Skeletal muscle tissue (tissue), 4 donors: ENCODE results near the gene ECM1. TPM values are rescaled to one million over a fixed set of nuclear protein-coding genes. Genes with fewer than 3 reads are reported as not detected.

ENCODE experiments used
- H3K27ac ChIP-seq: one replicate; pipeline ENCODE4 v1.7.0; 2013; ENCODE audit warnings: mild to moderate bottlenecking, low read depth, low read length, inconsistent platforms
- H3K27me3 ChIP-seq, 3 donors: one replicate each; pipeline ENCODE4 v1.7.0; 2013; ENCODE audit warnings: low read length in 3 of 3; ENCODE audit not compliant: control insufficient read depth in 3 of 3, insufficient read depth in 3 of 3
- H3K36me3 ChIP-seq, 3 donors: one replicate each; pipeline ENCODE4 v1.7.0; 2013; ENCODE audit warnings: low read length in 3 of 3; ENCODE audit not compliant: control insufficient read depth in 3 of 3, insufficient read depth in 3 of 3
- H3K4me1 ChIP-seq, 3 donors: one replicate each; pipeline ENCODE4 v1.7.0; 2013; ENCODE audit warnings: low read length in 3 of 3, mild to moderate bottlenecking in 3 of 3; ENCODE audit not compliant: control insufficient read depth in 3 of 3, insufficient read depth in 3 of 3
- H3K4me3 ChIP-seq, 3 donors: one replicate each; pipeline ENCODE4 v1.7.0; 2013; ENCODE audit warnings: low read length in 3 of 3
- H3K9ac ChIP-seq, 3 donors: one replicate each; pipeline ENCODE4 v1.7.0; 2013; ENCODE audit warnings: low read length in 3 of 3, mild to moderate bottlenecking in 3 of 3, moderate library complexity in 2 of 3, low read depth in 1 of 3
- H3K9me3 ChIP-seq, 3 donors: one replicate each; pipeline ENCODE4 v1.7.0; 2013; ENCODE audit warnings: low read length in 3 of 3; ENCODE audit not compliant: control insufficient read depth in 3 of 3
- total RNA-seq: library from RNA; depleted of rRNA; stranded (reverse); fragments of >200 nt; gene quantifications from one replicate; pipeline ENCODE4 v1.2.3, GENCODE V29; 2014
- donor health status: Osteomylitis.

The ECM1 gene
- 0.52 TPM for total RNA-seq

DNA sequence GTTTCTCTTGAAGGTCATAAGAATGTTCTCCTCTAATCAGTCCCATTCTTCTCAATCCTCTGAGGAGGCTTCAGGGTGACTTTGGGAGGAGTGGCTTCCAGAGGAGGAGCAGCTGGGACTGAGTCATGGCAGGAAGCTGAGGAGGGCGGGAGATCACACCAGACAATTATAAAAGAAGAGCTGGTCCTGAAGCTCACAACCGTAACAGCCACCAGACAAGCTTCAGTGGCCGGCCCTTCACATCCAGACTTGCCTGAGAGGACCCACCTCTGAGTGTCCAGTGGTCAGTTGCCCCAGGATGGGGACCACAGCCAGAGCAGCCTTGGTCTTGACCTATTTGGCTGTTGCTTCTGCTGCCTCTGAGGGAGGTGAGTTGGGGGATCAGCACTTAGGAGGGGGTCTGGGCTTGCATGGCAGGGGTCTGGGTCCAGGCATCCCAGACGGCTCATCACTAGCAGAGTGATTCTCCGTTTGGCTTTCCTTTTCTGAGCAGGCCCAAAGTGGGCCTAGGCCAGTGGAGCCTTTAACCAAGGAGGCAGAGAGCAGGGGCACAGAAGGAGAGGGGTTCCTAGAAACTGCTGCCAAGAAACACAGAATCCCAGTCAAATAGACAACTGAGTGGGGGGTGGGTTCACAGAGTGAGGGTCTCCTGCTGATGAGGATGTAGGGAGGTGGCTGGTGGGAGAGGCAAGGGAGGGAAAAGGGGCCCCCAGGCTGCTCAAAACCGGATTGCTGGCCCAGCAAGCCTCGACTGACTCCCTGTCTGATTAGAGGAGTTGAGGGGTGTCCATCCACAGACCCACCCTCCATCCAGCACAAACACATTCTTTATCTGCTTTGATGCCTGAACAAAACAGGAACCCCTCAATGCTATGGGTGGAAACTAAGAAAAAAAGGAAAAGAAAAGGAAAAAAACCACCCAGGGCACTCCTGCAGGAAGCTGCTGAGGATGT lies at the start of gene ECM1:
ECM1 (plus strand) TSS at position 198 of the 953 bp plus-strand sequence; CDS start at position 299, 101 bp downstream.
- H3K4me1 ChIP-seq, result peaks cover 3 to 14% (median 13%) of the 10 kb centered on the region in 3 donors
- H3K4me3 ChIP-seq, result peak within 1 kb of the TSS in 2 of 3 donors; percentile 57 to 67
- peaks cover 40 to 52% (median 51%) of the 10 kb centered on the region in 3 donors for H3K36me3 ChIP-seq
- H3K9me3 ChIP-seq, result no peaks in the 10 kb centered on the region
- H3K9ac ChIP-seq, result peak within 1 kb of the TSS; percentile 24 to 70 (median 69)
- peak within 1 kb of the TSS; percentile 58 for H3K27ac ChIP-seq
- H3K27me3 ChIP-seq, result no peaks in the 10 kb centered on the region

DNA sequence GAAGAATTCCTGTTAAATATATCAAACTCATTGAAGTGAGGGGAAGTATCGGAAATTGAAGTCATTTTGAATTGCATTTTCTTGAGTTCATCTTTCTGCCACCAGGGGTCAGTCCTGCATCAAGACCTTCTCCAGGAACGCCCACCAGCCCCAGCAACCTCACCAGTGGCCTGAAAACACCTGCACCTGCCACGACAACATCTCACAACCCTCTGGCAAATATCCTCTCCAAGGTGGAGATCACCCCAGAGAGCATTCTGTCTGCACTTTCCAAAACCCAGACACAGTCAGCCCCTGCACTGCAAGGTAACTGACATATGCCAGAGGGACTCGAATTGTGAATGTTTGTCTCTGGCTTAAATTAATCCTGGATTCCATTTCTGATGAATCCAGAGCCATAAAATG lies 43.5 kb upstream of the ECM1 start:
- Histone ChIP-seq H3K9ac (no peak overlapping the region), H3K36me3 (peaks cover 6 to 29% (median 8%) of the 10 kb centered on the region in 3 donors), H3K4me3 (no peak overlapping the region), H3K4me1 (no peaks in the 10 kb centered on the region), H3K27ac (no peak overlapping the region), H3K9me3 (no peaks in the 10 kb centered on the region), H3K27me3 (no peaks in the 10 kb centered on the region)

DNA sequence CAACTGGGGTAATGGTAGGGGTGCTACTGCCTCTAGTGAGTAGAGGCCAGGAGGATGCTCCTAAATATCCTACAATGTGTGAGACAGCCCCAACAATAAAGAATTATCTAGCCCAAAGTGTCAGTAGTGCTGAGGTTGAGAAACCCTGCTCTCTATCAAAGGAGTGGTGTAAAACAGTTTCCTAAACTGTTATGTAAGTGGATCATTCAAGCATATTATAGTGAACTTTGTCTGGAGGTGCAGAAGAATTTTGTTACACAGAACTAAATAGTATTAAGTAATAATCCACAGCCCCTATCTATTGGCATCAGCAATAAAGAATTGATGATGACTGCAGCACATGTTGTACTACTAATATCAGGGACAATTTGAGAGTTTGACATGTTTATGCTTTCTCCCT lies 40.9 kb upstream of the ECM1 start:
- no peak overlapping the region for H3K4me3 ChIP-seq
- peaks cover 15 to 41% (median 17%) of the 10 kb centered on the region in 3 donors for H3K36me3 ChIP-seq
- H3K9me3 ChIP-seq, result no peaks in the 10 kb centered on the region
- no peaks in the 10 kb centered on the region for H3K27me3 ChIP-seq
- H3K4me1 ChIP-seq, result no peaks in the 10 kb centered on the region
- H3K9ac ChIP-seq, result no peak overlapping the region
- H3K27ac ChIP-seq, result no peak overlapping the region

DNA sequence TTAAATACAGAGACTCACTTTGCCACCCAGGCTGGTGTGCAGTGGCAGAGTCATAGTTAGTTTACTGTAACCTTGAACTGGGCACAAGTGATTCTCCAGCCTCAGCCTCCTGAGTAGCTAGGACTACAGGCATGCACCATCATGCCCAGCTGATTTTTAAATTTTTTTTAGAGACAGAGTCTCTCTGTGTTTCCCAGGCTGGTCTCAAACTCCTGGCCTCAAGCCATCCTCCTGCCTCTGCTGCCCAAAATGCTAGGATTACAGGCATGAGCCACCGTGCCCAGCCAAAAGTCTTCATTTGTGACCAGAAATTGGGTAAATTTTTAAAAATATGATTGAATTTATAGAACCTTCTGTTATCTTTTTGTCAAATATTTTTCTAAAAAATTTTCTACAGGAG lies 38.6 kb upstream of the ECM1 start:
- no peak overlapping the region for H3K27ac ChIP-seq
- H3K4me1 ChIP-seq, result peaks cover 12 to 15% (median 14%) of the 10 kb centered on the region in 3 donors
- H3K36me3 ChIP-seq, result peaks cover 21 to 47% (median 25%) of the 10 kb centered on the region in 3 donors

DNA sequence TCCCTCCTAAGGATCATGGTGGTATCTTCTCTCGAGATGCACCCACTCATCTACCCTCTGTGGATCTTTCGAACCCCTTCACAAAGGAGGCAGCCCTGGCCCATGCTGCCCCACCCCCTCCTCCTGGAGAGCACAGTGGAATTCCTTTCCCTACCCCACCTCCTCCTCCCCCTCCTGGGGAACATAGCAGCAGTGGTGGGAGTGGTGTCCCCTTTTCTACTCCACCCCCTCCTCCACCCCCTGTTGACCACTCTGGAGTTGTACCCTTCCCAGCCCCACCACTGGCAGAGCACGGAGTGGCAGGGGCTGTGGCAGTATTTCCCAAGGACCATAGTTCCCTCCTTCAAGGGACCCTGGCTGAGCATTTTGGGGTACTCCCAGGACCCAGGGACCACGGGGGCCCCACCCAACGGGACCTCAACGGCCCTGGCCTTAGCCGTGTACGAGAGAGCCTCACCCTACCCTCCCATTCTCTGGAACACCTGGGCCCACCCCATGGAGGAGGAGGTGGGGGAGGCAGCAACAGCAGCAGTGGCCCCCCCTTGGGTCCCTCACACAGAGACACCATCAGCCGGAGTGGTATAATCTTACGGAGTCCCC lies 35.2 kb upstream of the ECM1 start:
- Histone ChIP-seq H3K27me3 (no peaks in the 10 kb centered on the region), H3K4me1 (peaks cover 34 to 44% (median 40%) of the 10 kb centered on the region in 3 donors), H3K27ac (peak overlapping the region; percentile 43), H3K36me3 (peaks cover 21 to 33% (median 25%) of the 10 kb centered on the region in 3 donors), H3K4me3 (no peak overlapping the region), H3K9me3 (no peaks in the 10 kb centered on the region), H3K9ac (peak overlapping the region; percentile 3 to 63 (median 4))

More for the DNA sequence above, 38.6 kb upstream of the ECM1 start:
- no peak overlapping the region for H3K4me3 ChIP-seq
- no peaks in the 10 kb centered on the region for H3K27me3 ChIP-seq
- H3K9ac ChIP-seq, result no peak overlapping the region
- no peaks in the 10 kb centered on the region for H3K9me3 ChIP-seq

DNA sequence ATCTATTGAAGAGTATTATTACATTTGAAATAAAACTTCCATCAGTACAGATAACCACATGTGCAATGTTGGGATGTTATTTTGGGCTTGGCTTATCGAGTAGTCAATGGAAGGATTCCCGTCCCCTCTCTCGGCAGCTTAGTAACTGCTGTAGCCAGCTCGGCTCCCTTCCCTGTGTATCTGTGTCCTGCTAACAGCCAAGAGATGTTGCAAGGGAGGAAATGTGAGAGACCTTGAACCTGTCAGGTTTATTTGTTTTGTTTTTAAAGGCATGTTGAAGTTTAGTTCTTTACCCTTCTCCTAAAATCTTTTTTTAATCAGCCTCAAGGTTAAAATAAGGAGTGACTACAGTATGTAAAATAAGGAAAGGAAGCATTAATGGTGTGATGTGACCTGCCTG lies 34.2 kb upstream of the ECM1 start:
- Histone ChIP-seq H3K4me3 (peak overlapping the region in 1 of 3 donors; percentile 9), H3K4me1 (peaks cover 39 to 53% (median 43%) of the 10 kb centered on the region in 3 donors), H3K27ac (peak overlapping the region; percentile 69), H3K9ac (peak overlapping the region in 2 of 3 donors; percentile 42 to 73), H3K36me3 (peaks cover 21 to 30% (median 25%) of the 10 kb centered on the region in 3 donors), H3K9me3 (no peaks in the 10 kb centered on the region), H3K27me3 (no peaks in the 10 kb centered on the region)

DNA sequence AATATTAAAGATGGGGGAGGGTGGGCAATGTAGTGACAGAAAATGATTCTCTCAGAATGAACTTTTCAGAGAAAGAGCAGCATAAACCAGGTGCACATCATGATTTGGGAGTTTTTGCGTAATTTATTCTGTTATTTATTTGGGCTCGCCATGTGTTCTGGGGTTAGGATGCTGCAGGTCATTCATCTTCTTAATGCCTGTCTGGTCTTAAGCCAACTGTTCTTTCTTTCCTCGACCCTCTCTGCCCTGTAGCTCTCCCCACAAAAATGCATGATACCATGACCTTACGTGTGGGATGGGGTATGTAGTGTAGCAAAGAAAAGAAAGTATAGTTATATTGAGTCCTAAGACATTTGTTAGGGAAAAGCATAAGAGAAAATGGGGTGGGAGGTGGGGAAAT lies 33.0 kb upstream of the ECM1 start:
- Histone ChIP-seq H3K36me3 (peaks cover 21 to 30% (median 25%) of the 10 kb centered on the region in 3 donors), H3K9me3 (no peaks in the 10 kb centered on the region), H3K4me1 (peaks cover 39 to 53% (median 43%) of the 10 kb centered on the region in 3 donors), H3K4me3 (no peak overlapping the region), H3K27ac (peak overlapping the region; percentile 69), H3K27me3 (no peaks in the 10 kb centered on the region), H3K9ac (no peak overlapping the region)

DNA sequence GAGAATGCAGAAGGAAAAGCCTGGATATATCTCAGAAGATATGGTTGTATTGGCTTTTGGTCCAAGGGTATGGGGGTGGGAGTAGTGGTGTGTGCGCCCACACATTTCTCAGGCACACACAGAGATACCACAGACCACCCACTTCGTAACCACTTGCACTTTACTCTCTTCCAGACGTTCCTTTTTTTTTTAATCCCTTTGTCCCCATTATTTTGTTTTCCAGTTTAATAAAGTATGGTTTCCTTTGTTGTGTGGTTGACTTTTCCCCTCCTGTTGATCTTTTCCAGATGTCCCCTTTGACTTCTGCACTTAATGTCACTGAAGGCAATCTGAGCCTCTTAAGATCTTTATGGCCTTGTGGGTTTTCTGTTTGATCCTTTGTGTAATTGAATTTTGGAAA lies 31.2 kb upstream of the ECM1 start:
- no peaks in the 10 kb centered on the region for H3K27me3 ChIP-seq
- H3K4me3 ChIP-seq, result no peak overlapping the region
- H3K9ac ChIP-seq, result no peak overlapping the region
- H3K36me3 ChIP-seq, result peaks cover 9 to 12% (median 11%) of the 10 kb centered on the region in 3 donors
- no peaks in the 10 kb centered on the region for H3K9me3 ChIP-seq
- H3K27ac ChIP-seq, result peak overlapping the region; percentile 84
- peaks cover 39 to 53% (median 43%) of the 10 kb centered on the region in 3 donors for H3K4me1 ChIP-seq

DNA sequence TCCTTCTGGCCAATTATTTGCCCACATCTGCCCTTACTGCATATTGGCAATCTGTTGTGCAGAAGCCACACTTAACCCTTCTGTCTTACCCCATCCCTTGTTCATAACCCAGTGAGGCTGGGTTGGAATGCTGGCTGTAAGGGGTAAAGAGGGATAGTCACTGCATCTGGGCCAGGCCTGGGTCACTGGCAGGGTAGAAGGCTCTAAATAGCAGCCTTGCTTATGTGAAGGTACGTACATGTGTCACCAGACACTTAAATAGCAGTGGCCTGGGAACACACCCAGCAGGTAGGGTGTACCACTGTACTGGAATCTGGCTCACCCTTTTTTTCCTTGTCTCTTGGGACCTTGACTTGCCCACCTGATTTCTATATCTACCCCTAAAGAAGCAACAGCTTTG lies 30.6 kb upstream of the ECM1 start:
- no peak overlapping the region for H3K9ac ChIP-seq
- H3K4me3 ChIP-seq, result peak overlapping the region in 1 of 3 donors; percentile 17
- no peaks in the 10 kb centered on the region for H3K9me3 ChIP-seq
- H3K27me3 ChIP-seq, result no peaks in the 10 kb centered on the region
- peaks cover 3 to 7% (median 5%) of the 10 kb centered on the region in 3 donors for H3K36me3 ChIP-seq
- peaks cover 38 to 51% (median 43%) of the 10 kb centered on the region in 3 donors for H3K4me1 ChIP-seq
- H3K27ac ChIP-seq, result peak overlapping the region; percentile 84
